Measurements from ENCODE around the gene ITGB3. TPM values are rescaled to one million over a fixed set of nuclear protein-coding genes. Genes with fewer than 3 reads are reported as not detected.

Gene ITGB3
- total and polyA plus RNA-seq, 9 of the 15 experiments (the other 6 are each of a cell fraction or from before 2014, with no cell fraction given): 0.08 to 2.6 (median 0.62) TPM; not detected in 1

GRCh38 chr17:47291242-47291873 lies 37.7 kb downstream of the ITGB3 start (continued):
- no peak for TF ChIP-seq RERE (CRISPR knock-in tag; IDR thresholded peaks at IDR 0.05; ENCODE audit: borderline replicate concordance)
- TF ChIP-seq IRF2 (CRISPR knock-in tag; IDR thresholded peaks at IDR 0.05): no peak
- 0 out of 2 replicates have a peak, but pooled peaks have one; percentile 20 for TF ChIP-seq CC2D1A (IDR thresholded peaks at IDR 0.05)
- TF ChIP-seq CEBPG (CRISPR knock-in tag; IDR thresholded peaks at IDR 0.05): peak; percentile 81
- peak; percentile 39 to 78 for TF ChIP-seq CEBPG (tag; conservative IDR thresholded peaks at IDR 0.05 in 1 of 2, IDR thresholded peaks at IDR 0.05 in 1 of 2)
- TF ChIP-seq ETV1 (tag; conservative IDR thresholded peaks at IDR 0.05; ENCODE audit: low read depth): no peak
- TF ChIP-seq ATF1 (CRISPR knock-in tag; IDR thresholded peaks at IDR 0.05): no peak
- no peak for TF ChIP-seq ATF1 (tag; IDR thresholded peaks at IDR 0.05)
- no peak for TF ChIP-seq DLX4 (CRISPR knock-in tag; IDR thresholded peaks at IDR 0.05)
- TF ChIP-seq GABPB2 (CRISPR knock-in tag; conservative IDR thresholded peaks at IDR 0.05): no peak
- no peak for TF ChIP-seq PPARD (CRISPR knock-in tag; IDR thresholded peaks at IDR 0.05)
- no peak for TF ChIP-seq HMG20A (CRISPR knock-in tag; conservative IDR thresholded peaks at IDR 0.05)
- no peak for TF ChIP-seq TGIF2 (CRISPR knock-in tag; IDR thresholded peaks at IDR 0.05)
- no peak for TF ChIP-seq ZNF384 (IDR thresholded peaks at IDR 0.05; ENCODE audit: low read depth, low read length)
- peak in 1 of 2 experiments; percentile 49; a peak in 1 of 4 replicates for TF ChIP-seq TBL1XR1 (IDR thresholded peaks at IDR 0.05; ENCODE audit: low read length in 2 of 2)
- no peak for TF ChIP-seq RBBP5 (IDR thresholded peaks at IDR 0.05; ENCODE audit: borderline replicate concordance, insufficient read depth, low read length, poor library complexity, severe bottlenecking)
- TF ChIP-seq ARID2 (IDR thresholded peaks at IDR 0.05): no peak
- no peak for TF ChIP-seq HSF4 (CRISPR knock-in tag; IDR thresholded peaks at IDR 0.05; ENCODE audit: borderline replicate concordance)
- TF ChIP-seq PHTF2 (CRISPR knock-in tag; IDR thresholded peaks at IDR 0.05): no peak
- no peak for TF ChIP-seq MCM2 (IDR thresholded peaks at IDR 0.05; ENCODE audit: low read depth)
- no peak for TF ChIP-seq ZNF143 (CRISPR knock-in tag; IDR thresholded peaks at IDR 0.05)
- TF ChIP-seq FOXP4 (CRISPR knock-in tag; IDR thresholded peaks at IDR 0.05; ENCODE audit: borderline replicate concordance): no peak
- no peak for TF ChIP-seq EGR1 (conservative IDR thresholded peaks at IDR 0.05)
